Measurements from ENCODE around the gene FCAMR. TPM values are rescaled to one million over a fixed set of nuclear protein-coding genes. Genes with fewer than 3 reads are reported as not detected.

Gene FCAMR
- polyA plus RNA-seq (2012; ENCODE audit: insufficient read depth, insufficient read length), result not detected

- H3K4me3 ChIP-seq (ENCODE audit: low read length), result no peak within 1 kb of the TSS
- no peak for DNase-seq (ENCODE audit: low read depth, low spot score)
Measured at GRCh38 chr1:206970446-206970845, at the start of gene FCAMR. Gene FCAMR, minus strand, starts transcription at chr1:206970460. Its CDS starts 335 bp downstream, at chr1:206970125.

DNA sequence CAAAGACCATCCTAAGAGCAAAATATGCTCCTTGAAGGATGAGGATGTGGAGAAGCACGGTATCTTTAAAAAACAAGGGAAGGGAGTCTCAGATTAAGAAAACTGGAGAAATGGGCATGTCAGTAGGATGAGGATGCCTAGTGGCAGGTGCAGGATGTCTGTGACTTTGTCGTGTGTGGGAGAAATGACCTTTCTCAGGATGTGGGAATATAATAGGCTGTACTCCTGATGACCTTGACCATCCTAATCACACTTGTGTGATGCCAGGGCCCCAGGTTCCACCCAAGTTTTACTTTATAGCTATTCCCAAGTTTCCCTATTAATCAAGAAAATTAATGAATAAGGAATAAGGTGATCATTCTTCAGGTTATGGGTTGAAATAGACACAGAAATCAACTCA lies 49.4 kb upstream of the FCAMR start:
- H3K4me3 ChIP-seq (ENCODE audit: low read length), result no peak overlapping the region
- DNase-seq (ENCODE audit: low read depth, low spot score), result no peak

GRCh38 chr1:207019161-207019560 lies 48.9 kb upstream of the FCAMR start:
- DNase-seq (ENCODE audit: low read depth, low spot score), result no peak
- no peak overlapping the region for H3K4me3 ChIP-seq (ENCODE audit: low read length)

DNA sequence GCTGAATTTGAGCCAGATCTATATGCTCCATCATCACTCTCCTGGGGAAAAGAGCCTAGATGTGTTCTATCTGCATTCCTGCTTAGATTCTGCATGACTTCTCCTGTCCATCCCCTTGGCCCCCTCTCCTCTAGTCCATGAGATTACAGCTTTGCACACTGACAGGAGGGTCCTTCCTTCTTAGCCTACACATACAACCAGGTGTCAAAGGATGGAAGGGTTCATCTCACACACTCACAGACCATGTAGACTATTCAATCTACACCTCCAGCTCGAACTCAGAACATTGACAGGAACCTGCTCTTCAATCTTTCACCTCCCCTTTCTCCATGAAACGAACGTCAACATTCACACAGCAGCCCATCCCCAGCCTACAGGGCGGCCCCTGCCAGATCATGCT lies 48.4 kb upstream of the FCAMR start:
- no peak for DNase-seq (ENCODE audit: low read depth, low spot score)
- no peak overlapping the region for H3K4me3 ChIP-seq (ENCODE audit: low read length)

DNA sequence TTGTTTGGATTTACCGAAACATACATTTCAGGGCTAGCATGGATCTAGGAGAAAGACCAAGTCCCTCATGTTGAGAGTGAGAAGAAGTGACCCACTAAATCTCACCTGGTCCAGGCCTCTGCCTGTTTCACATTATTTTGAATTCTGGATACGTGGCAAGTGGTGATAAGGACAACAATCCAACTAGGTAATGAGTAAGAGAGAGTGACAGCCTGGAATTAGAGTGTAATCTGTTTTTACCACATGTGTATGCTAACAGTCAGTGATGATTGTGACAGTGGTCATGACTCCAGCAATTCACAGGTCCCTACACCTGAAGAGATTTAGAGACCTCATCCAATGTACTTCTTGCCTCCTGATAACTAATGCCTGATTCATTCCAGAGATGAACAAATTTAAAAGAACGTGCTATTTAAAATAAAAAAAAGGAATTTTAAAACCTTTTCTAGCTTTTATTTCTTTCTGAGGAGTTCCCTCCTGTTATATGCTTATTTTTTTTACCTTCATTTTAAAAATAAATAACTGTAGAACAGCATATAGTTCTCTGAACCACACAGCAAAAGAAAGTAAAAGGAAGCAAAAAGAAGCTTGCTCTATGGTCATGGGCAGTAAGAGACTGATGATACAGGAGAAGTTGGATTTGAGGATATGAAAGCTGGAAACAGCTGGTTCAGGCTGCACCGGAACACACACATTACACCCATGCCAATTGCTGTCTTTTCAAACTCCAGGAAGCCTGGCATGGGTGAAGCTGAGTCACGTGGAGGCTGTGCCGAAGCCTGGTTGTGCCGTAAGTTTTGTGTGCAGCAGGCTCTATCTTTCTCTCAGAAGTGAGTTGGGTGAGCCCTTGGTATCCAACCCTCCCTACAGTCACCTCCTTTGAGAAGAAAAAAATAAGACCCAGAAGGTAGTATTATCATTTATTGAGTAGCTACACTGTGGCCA lies 47.6 kb upstream of the FCAMR start:
- no peak for DNase-seq (ENCODE audit: low read depth, low spot score)
- no peak overlapping the region for H3K4me3 ChIP-seq (ENCODE audit: low read length)

DNA sequence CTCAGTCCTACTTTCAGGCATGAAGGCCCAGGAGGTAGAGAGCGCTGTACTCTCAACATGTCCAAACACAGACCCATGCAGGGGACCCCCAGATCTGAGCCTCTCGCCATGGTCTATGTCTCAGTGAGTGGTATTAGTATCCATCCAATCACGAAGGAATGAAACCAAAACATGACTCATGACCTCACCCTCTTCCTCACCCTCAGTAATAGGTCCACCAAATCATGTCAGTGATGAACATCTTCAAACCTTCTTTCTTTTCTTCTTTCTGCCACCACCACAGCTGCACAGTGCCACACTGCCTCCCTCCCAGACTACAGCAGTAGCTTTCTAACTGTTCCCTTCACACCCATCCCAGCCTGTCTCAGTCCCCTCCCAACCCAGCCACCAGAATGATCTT lies 45.5 kb upstream of the FCAMR start:
- DNase-seq (ENCODE audit: low read depth, low spot score), result no peak
- no peak overlapping the region for H3K4me3 ChIP-seq (ENCODE audit: low read length)

- H3K4me3 ChIP-seq (ENCODE audit: low read length), result no peak overlapping the region
- no peak for DNase-seq (ENCODE audit: low read depth, low spot score)
Measured at GRCh38 chr1:207014728-207015127, 44.5 kb upstream of the FCAMR start.

DNA sequence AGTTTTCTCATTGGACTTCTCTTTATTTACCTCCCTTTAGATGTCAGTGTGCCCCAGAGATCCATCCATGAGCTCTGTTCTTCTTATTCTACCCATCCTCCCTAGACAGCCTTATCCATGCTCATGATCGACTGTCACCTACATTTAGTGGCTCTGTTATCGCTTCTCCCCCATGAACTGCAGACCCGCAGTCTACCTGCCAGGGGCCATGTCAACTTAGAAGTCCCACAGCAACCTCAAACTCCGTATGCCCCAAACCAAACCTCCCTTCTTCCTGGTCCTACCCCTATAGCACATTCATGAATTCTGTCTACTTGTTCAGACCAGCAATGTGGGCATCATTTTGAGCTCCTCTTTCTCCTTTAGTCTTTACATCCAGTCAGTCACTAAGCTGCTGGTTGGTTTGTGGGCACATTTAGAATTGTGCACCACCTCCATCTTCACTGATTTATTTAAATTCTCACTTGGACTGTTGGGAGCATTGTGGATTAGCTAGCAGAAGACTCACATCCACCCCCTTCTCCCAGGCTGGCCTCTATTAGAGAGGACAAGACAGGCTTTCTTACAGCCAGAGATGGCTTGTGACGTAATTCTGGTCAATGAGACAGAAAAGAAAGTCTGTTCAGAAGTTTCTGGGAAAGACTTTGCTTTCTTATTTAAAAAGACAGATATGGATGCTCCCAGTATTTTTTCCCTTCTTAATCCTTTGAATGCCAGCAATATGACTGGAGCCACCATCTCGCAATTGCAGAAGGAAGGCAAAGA lies 43.2 kb upstream of the FCAMR start:
- H3K4me3 ChIP-seq (ENCODE audit: low read length), result no peak overlapping the region
- DNase-seq (ENCODE audit: low read depth, low spot score), result no peak

- H3K4me3 ChIP-seq (ENCODE audit: low read length), result no peak overlapping the region
- DNase-seq (ENCODE audit: low read depth, low spot score), result no peak
Measured at GRCh38 chr1:207010726-207011125, 40.5 kb upstream of the FCAMR start.

GRCh38 chr1:207009945-207010344 lies 39.7 kb upstream of the FCAMR start:
- DNase-seq (ENCODE audit: low read depth, low spot score), result no peak

DNA sequence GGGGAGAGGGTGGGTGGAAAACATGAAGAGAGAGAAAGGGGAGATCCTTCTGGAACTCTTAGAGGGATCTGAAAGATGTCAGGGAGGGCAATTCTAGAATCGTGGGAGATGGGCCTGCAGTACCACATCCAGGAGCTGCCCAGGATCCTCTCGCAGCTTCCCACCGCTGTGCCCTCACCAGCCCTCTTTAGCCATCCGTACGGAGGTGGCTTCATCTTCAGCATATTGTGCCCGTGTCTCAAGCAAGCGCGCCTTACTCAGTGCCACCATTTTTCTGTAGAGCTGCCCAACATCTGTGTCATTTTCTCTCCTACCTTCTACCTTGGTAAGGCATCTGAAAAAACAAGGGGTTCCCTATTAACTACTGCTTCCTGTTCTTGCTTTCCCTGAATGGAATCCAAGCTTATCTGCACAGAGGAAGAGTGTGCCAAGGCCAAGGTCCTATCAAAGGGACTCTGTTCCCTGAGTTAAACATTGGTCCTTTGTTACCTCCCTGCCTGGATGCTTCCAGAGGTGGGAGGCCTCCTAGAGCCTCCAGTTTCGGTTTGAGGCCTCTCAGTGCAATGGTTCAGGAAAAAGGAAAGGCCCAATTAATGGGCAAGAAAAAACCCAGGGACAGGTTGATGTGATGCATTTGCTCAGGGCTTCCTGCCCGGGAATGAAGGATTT lies 39.1 kb upstream of the FCAMR start:
- H3K4me3 ChIP-seq (ENCODE audit: low read length), result no peak overlapping the region
- DNase-seq (ENCODE audit: low read depth, low spot score), result no peak

More at GRCh38 chr1:207009945-207010344, 39.7 kb upstream of the FCAMR start:
- no peak overlapping the region for H3K4me3 ChIP-seq (ENCODE audit: low read length)

DNA sequence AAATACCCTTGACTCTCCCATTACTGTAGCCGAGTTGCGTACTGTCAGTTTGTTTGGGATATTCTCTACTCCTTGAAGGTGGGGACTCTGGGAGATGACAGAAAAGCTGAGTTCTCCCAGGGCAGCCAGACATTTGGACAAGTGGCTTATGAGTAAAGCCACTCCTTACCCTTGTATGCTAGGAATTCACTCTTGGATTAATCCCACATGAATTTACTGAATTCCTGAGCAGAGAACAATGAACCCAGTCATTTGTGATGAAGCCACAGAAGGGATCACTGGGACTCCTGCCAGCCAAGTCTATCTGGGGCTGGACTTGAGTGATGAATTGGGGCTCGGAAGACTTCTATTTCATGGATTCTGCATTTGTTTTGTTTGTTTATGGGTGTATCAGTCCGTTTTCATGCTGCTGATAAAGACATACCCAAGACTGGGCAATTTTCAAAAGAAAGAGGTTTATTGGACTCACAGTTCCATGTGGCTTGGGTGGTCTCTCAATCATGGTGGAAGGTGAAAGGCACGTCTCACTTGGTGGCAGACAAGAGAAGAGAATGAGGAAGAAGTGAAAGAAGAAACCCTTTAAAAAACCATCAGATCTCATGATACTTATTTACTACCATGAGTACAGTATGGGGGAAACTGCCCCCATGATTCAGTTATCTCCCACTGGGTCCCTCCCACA lies 37.2 kb upstream of the FCAMR start:
- no peak overlapping the region for H3K4me3 ChIP-seq (ENCODE audit: low read length)
- no peak for DNase-seq (ENCODE audit: low read depth, low spot score)

- no peak overlapping the region for H3K4me3 ChIP-seq (ENCODE audit: low read length)
Measured at GRCh38 chr1:207006914-207007313, 36.7 kb upstream of the FCAMR start.

GRCh38 chr1:207006083-207006482 lies 35.8 kb upstream of the FCAMR start:
- no peak for DNase-seq (ENCODE audit: low read depth, low spot score)

More at GRCh38 chr1:207006914-207007313, 36.7 kb upstream of the FCAMR start:
- DNase-seq (ENCODE audit: low read depth, low spot score), result no peak

DNA sequence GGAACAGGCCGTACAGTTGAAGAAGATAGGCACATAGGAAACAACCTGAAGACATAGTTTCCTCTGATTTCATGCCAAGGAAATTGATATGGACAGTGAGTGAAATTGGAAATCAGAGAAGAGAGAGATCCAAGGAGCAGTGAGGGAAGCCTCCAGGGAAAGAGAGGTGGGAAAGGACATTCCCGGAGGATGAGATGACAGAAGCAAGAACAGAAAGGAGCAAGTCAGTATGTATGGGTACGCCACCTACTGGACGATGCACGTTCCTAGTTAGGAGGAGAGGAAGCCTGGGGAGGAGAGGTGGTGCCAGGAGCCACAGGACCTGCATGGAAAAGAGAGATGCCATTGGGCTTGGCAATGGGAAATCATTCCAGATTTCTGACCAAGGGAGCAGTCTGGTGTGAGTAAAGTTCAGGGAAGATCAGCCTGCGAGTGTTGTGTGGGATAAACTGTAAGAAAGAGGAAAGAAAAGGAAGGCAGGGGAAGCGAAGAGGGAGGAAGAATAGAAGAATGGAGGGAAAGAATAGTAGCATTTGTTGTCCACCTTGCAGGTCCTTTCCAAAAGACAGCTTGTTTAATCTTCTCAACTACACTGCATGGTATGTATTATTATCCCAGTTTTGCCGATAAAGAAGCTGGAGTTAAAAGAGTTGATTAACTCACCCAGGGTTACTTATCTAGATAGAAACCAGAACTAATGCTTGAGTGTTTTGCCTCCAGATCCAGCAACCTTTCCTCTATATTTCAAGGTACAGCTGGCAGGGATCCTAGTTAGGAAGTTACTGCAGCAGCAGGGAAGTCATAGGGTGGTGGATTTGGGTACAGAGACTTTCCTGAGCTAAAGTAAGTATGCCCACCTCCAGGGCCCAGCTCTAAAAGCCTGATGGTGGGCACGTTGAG lies 34.9 kb upstream of the FCAMR start:
- H3K4me3 ChIP-seq (ENCODE audit: low read length), result no peak overlapping the region
- peak; percentile 30 for DNase-seq (ENCODE audit: low read depth, low spot score)

More at GRCh38 chr1:207006083-207006482, 35.8 kb upstream of the FCAMR start:
- H3K4me3 ChIP-seq (ENCODE audit: low read length), result no peak overlapping the region

DNA sequence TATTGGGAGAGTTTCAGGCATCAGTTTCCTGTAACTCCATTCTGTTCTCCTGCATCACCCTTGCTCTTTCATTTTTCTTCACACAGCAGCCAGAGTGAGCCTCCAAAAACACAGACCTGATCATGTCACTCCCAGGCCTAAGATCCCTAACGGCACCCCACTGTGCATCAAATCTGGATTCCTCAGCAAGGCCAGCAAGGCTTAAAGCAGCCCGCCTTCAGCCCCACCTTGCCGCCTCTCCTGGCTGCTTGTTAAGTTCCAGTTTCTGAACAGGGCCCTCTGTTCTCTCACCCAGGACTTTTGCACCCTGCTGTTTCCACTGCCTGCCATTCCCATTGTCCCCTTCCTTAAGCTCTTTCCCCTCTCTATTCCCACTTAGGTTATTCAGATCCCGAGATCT lies 33.0 kb upstream of the FCAMR start:
- DNase-seq (ENCODE audit: low read depth, low spot score), result no peak
- H3K4me3 ChIP-seq (ENCODE audit: low read length), result no peak overlapping the region

DNA sequence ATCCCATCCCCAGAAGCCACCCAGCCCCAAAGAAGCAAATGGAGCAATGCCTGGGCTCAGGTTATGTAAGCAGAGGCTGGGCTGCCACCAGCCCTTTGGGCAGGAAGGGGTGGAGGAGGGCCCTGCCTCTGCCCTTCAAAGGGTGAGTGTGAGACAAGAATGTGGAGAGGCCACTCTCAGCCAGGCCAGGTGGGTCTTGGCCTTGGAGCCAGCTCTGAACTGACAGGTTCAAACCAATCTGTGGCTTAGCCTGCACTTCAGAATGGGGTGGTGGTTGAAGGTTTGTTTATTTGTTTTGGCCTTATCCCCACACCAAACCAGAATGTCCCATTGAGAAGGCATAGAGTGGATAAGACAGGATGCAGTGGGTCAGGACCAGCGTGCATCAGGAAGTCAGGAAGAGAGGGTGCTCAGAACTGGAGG lies 32.5 kb upstream of the FCAMR start:
- no peak for DNase-seq (ENCODE audit: low read depth, low spot score)
- H3K4me3 ChIP-seq (ENCODE audit: low read length), result no peak overlapping the region
